Umbilical cord (tissue), 2 donors: ENCODE measurements around the gene DRAP1. TPM values are rescaled to one million over a fixed set of nuclear protein-coding genes. Genes with fewer than 3 reads are reported as not detected.
"Not testable (repeated sequence)": the region's sequence is repeated elsewhere in the genome, so short reads cannot be mapped to it uniquely, and the experiment has no call there.

Experiments
- DNase-seq: peaks from one replicate; pipeline ENCODE4 v3.0.0-alpha.2; 2015; ENCODE audit warnings: low spot score
- total RNA-seq: library from RNA; depleted of rRNA; stranded (reverse); fragments of >200 nt; gene quantifications from one replicate; pipeline ENCODE4 v1.2.3, GENCODE V29; 2014; ENCODE audit warnings: low replicate concordance; ENCODE audit not compliant: insufficient read depth

DRAP1 gene
- total RNA-seq, 1 donor from 2014 or later = 69.6 TPM

- DNase-seq = no peak
Measured at GRCh38 chr11:65886826-65887722, 32.2 kb upstream of the DRAP1 start.

- no peak for DNase-seq
Measured at GRCh38 chr11:65887723-65888162, 31.5 kb upstream of the DRAP1 start.

- DNase-seq = peak; percentile 98
Measured at GRCh38 chr11:65888163-65888814, 30.9 kb upstream of the DRAP1 start, which contains the start of gene FIBP. TSS of gene FIBP (minus strand) at chr11:65888471. CDS start at chr11:65888418, 53 bp downstream.

- DNase-seq = peak; percentile 98
Measured at GRCh38 chr11:65890324-65891218, 28.7 kb upstream of the DRAP1 start, which contains the start of gene CCDC85B. TSS of gene CCDC85B (plus strand) at chr11:65890673. CDS start at chr11:65890784, 111 bp downstream.

- no peak for DNase-seq
Measured at GRCh38 chr11:65891219-65892136, 27.7 kb upstream of the DRAP1 start.

GRCh38 chr11:65892137-65892540 lies 27.1 kb upstream of the DRAP1 start:
- DNase-seq = not testable (repeated sequence)

- DNase-seq = no peak
Measured at GRCh38 chr11:65892661-65893317, 26.4 kb upstream of the DRAP1 start.

- DNase-seq = no peak
Measured at GRCh38 chr11:65894034-65894591, 25.1 kb upstream of the DRAP1 start.

GRCh38 chr11:65895482-65895981 lies 23.7 kb upstream of the DRAP1 start:
- no peak for DNase-seq

GRCh38 chr11:65896034-65896999 lies 22.9 kb upstream of the DRAP1 start:
- DNase-seq = no peak

GRCh38 chr11:65897020-65897471 lies 22.2 kb upstream of the DRAP1 start:
- DNase-seq = no peak

GRCh38 chr11:65898656-65899355 lies 20.4 kb upstream of the DRAP1 start:
- no peak for DNase-seq

GRCh38 chr11:65899356-65900124 lies 19.7 kb upstream of the DRAP1 start:
- peak; percentile 42 for DNase-seq

- DNase-seq = peak; percentile 71
Measured at GRCh38 chr11:65900125-65900898, 18.9 kb upstream of the DRAP1 start, which contains the start of gene FOSL1. TSS of gene FOSL1 (minus strand) at chr11:65900388. CDS start at chr11:65900339, 49 bp downstream.

- no peak for DNase-seq
Measured at GRCh38 chr11:65900899-65901180, 18.4 kb upstream of the DRAP1 start.

GRCh38 chr11:65903068-65903481 lies 16.2 kb upstream of the DRAP1 start:
- peak; percentile 39 for DNase-seq
